ENCODE data around the gene FGF22.
"Not testable (repeated sequence)": the region's sequence is repeated elsewhere in the genome, so short reads cannot be mapped to it uniquely, and the experiment has no call there.

FGF22 gene

DNA sequence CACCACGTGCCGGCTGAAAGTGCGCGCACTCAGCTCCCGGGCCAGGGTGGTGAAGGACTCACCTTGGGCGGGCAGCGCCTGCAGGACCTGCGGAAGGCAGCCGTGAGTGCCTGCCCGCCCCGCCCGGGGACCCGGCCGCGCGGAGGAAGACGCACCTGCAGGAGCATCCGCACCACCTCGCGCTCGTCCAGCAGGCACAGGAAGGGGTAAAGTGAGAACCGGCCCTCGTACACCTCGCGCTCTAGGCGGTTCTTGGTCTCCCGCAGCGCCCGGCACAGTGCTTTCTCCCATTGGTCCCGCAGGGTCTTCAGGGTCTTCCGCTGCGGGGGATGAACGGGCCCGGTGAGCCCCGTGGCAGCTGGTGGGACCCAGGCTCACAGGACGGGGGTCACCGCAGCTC is 17.0 kb upstream of the FGF22 start:
- no peak for FAIRE-seq

DNA sequence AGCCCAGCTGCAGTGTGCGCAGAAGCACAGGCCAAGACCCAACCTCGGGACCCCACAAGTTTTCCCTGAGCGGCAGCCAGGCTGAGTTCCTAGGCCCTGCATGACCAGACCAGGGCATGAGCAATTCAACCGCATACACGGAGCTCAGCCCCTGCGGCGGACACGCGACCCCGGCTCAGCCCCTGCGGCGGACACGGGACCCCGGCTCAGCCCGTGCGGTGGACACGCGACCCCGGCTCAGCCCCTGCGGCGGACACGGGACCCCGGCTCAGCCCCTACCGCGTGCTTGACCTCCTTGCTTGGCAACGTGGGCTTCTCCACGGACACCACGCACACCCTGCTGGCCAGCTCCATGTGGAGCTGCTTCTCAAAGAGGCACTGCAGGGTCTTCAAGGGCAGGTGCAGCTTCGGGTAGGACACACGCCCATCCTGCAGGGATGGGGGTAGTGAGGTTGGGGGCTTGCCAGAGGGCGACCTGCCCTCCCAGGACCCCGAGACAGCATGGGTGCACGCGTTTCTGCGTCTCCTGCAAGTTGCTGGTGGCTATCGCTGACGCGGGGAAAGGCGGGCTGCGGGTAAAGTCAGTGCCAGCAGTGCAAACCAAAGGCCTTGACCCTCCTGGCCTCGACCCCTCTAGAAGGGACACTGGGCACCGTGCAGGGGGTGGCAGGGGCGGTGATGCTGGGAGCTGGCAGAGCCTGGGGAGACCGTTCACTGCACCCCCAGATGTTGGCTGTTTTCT is 16.3 kb upstream of the FGF22 start:
- FAIRE-seq, result no peak

DNA sequence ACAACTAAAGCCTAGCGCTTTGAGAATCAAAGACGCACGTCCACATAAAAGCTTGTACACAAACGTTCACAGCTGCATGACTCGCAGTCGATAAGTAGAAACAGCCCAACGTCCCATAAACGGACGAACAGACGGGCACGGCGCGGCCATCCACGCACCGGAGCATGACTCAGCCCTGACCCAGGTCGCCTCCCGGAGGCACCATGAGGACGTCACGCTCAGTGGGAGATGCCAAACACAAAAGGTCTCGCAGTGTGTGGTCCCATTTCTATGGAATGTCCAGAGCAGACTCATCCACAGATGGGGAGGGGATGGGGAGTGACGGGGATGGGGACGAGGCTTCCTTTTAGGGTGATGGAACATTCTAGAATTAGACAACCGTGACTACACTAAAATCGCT is 15.7 kb upstream of the FGF22 start:
- FAIRE-seq, result no peak

DNA sequence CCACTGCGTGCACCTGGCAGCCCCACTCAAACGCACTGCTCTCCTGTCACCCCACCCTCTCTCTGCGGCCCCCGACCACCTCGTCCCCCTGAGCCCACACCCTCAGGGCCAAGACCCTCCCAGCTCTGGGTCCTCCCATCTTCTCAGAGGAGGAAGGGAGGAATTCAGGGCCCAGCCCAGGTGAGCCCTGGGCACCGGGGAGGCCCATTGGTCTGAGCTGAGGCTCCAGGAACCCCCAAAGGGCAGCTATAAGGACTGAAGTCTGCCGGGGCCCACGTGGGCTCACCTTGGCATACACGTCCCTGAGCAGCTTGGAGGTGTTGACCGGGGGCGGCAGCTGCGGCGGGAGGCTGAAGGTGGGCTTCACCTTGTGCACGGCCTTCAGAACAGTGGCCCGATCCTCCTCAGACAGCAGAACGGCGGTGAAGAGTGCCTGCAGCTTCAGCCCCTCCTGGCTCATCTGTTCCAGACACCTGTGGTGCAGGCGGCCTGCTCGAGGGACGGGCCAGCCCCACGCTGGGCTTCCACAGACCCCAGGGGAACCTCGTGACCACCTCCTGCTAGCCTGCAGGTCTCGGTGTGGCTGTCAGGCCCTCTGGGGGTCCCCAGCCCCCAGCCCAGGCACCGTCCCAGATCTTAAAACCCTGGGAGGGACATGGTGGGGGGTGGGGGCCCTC is 15.1 kb upstream of the FGF22 start:
- FAIRE-seq, result no peak

DNA sequence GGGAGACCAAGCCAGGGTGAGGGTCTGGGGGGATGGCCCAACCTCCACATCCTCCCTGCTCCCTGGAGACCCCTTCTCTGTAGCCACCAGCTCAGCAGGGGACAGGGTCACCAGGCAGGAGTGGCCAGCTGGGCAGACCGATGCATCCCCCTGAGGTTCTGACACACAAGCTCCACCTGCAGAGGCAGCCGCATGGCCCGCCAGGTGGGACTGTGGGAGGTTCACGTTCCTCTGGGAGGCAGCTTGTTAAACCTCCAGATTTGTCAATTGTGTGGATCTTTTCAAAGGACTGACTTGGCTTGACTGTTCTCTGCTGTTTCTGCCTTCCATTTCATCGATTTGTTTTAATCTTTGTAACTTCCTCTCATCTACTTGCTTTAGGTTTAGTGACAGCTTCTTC is 14.4 kb upstream of the FGF22 start:
- FAIRE-seq, result no peak

DNA sequence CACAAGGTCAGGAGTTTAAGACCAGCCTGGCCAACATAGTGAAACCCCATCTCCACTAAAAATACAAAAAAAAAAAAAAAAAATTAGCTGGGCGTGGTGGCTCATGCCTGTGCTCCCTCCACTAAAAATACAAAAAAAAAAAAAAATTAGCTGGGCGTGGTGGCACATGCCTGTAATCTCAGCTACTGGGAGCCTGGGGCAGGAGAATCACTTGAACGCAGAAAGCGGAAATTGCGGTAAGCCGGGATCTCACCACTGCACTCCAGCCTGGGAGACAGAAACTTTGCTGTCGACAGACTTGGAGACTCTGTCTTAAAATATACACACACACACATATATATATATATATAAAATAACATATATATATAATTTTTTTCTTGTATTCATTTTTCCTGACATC is 13.1 kb upstream of the FGF22 start:
- FAIRE-seq, result not testable (repeated sequence)

DNA sequence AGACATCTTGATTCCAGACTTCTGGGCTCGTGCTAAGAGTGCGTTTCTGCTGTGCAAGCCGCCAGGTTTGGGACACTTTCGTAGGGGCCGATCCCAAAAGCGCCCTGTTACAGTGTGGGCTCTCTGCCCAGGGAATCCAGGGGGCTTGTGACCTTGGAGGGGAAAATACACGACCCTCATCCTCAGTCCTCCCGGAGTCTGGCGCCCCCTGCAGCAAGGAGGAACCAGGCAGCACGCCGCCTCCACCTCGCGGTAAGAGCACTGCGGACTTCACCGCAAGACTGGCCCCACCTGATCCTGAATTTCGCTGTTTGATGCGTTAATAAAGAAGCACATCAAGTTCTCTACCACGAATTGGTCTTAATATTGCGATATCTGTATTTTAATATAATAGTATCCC is 11.5 kb upstream of the FGF22 start:
- FAIRE-seq, result no peak

DNA sequence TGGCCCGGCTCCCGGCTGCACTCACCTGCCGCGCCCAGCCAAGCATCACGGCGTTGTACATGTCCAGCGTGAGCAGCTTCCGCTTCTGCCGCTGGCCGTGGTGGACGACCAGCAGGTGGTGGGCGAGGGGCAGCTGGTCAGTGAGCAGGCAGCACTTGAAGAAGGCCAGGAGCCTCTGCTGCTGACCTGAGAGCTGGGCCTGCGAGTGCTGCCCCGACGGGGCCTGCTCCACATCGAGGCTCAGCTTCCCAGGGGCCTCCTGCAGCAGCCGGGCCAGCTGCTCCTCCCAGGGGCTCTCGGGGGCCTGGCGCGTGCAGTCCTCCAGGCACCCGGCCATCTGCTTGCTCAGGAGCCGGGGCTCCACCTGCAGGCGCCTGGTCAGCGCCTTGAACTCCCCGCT is 10.2 kb upstream of the FGF22 start:
- FAIRE-seq, result not testable (repeated sequence)

DNA sequence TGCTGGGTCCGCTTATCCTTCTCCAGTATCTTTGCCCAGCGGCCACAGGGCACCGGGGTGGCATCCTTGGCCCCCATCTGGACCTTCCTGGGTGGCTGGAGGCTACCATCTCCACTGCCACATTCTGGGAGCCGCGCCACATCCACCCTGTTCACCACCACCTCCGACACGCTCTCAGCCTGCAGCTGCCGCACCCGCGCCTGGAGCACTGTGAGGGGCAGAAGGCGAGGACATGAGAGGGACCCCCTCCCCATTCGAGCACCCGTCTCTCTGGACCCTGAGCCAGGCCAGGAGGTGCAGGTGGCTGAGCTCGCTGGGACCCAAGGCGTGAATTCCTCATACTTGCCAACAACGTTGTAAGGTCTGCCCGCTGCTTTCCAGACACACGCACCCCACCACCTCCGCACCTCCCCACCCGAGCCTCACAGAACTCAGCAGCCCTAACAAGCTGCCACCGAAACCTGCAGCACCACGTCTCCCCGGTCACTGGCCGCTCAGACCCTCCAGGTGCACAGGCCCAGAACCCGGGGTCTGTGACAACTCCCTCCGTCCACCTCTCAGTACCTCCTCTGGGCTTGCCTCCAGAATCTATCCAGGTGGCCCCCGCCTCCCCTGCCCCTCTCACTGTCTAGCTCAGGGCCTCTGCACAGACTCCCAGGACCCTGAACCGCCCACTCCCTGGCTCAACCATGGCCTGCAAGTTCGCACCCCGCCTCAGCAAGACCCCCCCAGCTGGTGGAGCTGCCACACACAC is 9.5 kb upstream of the FGF22 start:
- FAIRE-seq, result no peak

DNA sequence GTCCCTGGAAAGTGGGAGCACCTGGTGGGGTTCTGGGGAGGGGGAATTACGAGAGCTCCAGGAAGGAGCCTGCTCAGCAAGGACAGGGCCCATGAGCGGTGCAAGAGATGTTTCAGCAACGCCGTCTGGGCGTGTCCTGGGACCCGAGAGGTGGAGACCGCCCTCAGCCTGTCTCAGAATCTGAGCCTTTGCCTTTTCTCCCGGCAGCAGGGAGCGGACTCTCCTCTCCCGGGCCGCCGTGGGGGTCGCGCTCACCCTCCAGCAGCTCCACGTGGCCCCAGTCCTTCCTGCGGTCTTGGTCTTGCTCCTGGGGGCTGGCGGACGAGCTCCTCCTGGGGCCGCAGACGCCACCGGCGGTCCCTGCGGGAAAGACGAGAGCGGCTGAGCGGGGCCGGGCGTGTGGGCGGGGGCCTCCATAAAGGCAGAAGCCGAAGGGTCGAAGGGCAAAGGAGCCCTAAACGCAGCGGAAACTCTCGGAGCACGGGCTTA is 7.1 kb upstream of the FGF22 start:
- FAIRE-seq, result no peak

DNA sequence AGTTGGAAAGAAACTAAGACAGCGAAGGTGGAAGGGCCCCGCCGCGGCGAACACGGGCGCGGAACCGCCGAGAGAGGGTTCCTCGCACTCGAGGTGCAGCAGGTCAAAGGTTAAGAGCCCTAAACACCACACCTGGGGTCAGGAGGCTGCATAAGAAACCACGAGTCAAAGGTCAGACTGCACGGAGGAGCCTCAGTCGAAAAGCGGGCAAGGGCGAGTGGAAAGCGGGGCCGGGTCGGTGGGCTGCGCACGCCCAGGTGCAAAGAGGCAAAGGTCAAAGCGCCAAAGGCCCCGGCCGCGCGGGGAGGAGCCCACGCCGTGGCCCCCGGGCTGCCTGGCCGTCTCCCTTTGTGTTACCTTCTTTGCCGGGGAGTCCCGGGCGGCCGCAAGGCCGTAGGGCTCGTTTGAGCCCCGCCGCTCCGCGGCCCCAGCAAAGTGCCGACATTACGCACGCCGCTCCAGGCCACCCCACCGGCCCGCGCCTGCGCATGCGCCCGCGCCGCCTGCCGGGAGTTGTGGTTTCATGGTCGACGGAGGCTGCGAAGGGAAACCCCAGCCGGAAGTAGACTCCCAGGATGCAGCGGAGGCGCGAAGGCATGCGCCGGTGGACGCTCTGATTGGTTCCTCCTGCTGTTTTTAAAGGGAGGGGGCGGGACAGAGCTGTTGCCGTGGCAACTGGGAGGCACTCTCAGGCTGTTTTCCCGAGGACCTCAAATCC is 6.5 kb upstream of the FGF22 start, which contains the start of gene POLRMT:
TSS of gene POLRMT (minus strand) at position 470 of the 718 bp plus-strand sequence. CDS start at position 445, 25 bp downstream.
- peak; percentile 17 for FAIRE-seq

DNA sequence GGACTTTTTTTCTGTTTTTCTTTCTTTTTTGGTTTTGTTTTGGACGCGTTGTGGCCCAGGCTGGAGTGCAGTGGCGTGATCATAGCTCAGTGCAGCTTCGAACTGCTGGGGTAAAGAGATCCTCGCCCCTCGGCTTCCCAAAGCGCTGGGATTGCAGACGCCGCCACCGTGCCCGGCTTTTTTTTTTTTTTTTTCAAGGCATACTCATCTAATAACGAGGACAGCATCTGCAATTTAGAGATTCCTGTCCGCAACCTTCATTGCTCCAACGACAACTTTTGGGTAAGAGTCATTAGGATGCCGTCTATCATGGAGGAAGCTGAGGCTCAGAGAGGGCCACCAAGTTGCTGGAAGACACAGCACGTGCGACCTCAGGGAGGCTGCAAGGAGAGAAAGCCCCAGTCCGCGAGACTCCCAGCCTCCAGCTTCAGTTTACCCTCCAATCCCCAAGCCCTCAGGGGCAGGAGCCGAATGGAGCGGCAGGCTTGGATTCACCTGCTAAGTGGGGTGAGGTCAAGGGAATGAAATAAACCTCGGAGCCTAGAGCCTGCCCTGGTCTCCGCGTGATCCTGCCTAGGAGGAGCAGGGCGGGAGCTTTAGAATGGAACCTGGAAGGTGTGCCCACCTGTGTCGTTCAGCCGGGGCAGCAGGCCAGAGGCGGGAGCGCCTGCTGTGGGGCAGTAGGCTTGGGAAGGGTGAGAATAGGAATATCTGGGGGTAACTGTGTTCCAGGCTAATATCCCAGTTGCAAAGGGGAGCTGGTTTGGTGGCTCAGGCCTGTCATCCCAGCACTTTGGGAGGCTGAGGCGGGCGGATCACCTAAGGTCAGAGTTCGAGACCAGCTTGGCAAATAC is 5.7 kb upstream of the FGF22 start:
- no peak for FAIRE-seq

DNA sequence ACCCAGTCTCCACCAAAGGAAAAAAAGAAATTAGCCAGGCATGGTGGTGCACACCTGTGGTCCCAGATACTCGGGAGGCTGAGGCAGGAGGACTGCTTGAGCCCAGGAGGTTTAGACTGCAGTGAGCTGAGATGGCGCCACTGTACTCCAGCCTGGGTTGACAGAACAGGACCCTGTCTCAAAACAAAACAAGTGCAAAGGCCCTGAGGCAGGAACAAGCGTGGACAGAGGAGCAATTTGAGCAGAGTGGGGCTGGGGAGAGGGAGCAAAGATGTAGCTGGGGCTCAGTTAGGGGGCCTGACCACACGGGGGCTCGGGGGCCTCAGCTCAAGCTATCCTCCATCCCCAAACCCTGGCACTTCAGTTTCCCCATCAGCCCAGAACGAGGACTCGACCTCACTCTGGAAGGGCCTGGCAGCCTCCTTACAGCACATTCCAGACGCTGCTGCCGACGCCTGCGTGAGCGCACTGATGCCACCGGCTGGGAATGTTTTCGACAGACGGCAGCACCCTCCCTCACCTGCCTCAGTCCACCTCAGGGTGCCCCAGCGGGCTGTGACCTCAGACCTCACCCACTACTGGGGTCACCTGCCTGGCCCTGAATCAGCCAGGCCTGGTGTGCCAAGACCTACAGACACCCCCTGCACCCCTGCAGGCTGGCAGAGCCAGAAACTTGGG is 4.6 kb upstream of the FGF22 start:
- FAIRE-seq, result no peak

DNA sequence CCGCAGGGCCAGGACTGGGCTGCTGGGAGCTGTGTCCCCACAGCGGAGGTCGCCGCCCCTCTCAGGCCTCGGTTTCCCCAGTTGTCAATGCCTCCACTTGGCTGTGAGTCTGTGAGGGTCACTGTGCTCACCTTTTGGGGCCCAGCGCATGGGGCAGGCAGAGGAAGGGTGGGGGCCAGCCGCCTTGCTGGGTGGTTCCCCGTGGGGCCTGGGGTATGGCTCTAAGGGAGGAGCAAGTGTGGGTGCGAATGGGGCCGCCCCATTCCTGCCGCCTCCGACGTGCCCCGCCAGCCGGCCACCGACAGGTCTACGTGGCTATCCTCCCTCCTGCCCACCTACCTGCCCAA is 800 bp upstream of the FGF22 start:
- FAIRE-seq, result no peak

DNA sequence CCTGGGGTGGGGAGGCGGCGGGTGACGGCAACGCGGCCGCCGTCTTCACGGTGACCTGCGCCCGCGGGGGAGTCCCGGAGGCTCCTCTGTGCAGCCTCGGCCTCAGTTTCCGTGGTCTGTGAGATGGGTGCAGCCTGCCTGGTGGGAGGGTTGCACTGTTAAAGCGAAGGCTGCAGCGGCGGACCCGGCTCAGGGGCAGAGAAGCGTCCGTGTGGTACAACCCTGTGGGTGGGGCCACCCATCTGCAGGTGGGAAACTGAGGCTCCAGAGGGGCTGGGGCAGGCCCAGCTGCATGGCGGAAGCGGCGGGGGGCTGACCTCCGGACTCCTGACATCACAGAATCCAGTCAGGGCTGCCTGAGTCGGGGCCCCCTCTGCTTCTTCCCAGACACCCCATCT is 481 bp downstream of the FGF22 start:
- FAIRE-seq, result no peak

DNA sequence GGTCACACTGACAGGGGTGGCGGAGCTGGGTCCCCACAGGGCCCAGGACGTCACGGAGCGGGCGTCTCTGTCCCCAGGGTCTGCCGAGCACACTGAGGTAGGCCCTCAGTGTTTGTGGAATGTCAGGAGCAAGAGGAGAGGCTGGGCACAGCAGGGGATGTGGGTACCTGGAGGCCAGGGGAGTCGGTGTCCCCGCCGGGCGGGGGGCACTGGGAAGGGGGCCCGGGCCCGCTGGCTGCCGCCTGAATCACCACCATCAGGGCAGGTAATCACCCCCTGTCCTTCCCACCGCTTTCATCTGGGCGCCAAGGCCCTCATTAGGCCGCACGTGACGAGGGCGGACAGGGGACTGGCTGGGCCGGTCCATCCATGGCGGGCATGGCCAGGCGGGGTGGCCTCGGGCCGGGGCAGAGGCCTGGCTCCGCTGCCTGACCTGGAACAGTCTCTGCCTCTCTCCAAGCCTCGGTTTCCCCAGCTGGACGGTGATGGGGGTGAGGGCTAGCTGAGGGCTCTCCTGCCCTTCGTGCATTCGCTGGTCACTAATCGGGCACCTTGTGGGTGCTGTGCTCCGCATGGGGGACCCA is 1.0 kb downstream of the FGF22 start:
- no peak for FAIRE-seq

DNA sequence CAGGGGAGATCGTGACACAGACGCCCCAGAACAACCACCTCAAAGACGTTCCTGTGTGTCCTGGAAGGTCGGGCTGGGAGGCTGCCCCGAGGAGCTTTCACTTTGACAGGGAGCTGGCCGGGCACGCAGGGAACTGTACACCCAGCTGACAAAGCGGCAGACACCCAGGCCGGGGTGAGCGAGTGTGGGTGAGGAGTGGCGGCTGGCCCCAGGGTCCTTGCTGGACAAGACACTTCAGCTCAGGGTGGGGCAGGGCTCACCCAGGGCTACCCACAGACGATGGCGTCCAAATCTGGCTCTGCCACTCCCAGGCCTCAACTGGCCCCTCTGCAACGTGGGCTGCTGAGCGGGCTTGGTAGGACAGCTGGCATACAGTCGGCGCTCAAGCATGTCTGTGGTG is 2.0 kb downstream of the FGF22 start:
- no peak for FAIRE-seq

DNA sequence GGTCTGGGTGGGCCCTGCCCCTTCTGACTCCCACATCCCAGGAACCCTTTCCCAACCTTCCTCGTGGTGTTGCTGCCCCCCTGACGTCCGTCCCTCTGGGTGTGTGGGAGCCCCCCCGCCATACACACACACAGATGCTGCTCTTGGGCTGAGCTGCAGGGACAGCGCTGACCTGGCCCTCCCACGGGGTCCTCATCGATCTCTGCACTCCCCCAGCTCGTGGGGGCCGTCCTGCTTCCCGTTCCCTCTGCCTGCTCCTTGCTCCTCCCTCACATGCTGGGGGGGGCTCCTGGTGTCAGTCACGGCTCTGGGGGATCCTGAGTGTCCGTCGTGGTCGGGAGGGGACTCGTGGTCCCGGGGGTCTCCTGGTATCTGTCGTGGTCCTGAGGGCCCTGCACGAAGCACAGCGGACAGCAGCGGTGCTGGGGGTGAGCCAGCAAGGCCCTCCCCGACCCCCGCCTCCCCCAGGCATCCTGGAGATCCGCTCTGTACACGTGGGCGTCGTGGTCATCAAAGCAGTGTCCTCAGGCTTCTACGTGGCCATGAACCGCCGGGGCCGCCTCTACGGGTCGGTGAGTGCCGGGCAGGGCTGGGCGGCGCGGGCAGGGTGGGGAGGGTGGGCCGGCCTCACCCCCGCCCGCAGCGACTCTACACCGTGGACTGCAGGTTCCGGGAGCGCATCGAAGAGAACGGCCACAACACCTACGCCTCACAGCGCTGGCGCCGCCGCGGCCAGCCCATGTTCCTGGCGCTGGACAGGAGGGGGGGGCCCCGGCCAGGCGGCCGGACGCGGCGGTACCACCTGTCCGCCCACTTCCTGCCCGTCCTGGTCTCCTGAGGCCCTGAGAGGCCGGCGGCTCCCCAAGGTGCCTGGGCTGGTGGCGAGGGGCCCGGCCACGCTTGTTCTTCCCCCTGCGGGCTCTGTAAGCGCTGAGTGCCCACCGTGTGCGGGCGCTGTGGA is 3.4 kb downstream of the FGF22 start:
- FAIRE-seq, result no peak

DNA sequence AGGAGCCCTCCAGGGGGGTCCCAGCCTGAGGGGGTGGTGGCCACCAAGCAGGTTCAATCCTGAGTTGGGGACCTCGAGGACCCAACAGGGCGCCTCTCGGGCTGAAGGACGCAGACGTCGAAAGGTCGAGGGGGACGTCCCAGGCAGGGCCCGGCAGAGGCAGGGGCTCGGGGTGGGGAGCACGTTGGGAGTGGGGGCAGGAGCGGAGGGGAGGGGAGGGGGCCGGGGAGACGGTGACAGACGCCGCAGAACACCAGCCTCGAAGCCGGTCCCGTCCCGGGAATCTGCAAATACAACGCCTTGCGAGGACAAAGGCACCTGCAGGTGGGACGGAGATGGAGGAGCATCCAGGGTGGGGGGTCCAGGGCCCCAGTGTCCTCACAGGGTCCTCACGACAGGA is 4.1 kb downstream of the FGF22 start:
- FAIRE-seq, result no peak

DNA sequence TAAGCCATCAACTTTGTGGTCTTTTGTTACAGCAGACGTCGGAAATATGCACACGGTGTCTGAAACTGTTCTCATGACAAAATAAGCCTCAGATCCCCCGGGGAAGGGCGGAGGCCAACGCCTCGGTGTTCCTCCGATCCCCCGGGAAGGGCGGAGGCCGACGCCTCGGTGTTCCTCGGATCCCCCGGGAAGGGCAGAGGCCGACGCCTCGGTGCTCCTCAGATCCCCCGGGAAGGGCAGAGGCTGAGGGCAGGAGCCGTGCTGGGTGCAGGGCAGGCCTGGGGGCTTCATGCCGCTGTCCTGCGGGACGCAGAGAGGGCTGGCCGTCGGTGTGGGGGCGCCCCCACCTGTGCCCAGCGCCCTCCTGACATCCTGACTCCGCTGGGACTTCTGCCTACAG is 4.7 kb downstream of the FGF22 start:
- no peak for FAIRE-seq
